Neuron (in vitro differentiated cells): ENCODE data around the gene AIG1.

Source experiments
- H2AFZ ChIP-seq: one replicate; pipeline ENCODE4 v1.6.1; 2013; ENCODE audit warnings: low read depth, mild to moderate bottlenecking, inconsistent platforms, low read length, moderate library complexity
- H3K27me3 ChIP-seq: one replicate; pipeline ENCODE4 v1.6.1; 2013; ENCODE audit warnings: low read length; ENCODE audit not compliant: insufficient read depth
- H3K36me3 ChIP-seq: one replicate; pipeline ENCODE4 v1.6.1; 2013; ENCODE audit warnings: low read length; ENCODE audit not compliant: insufficient read depth
- H3K4me1 ChIP-seq: one replicate; pipeline ENCODE4 v1.6.1; 2013; ENCODE audit warnings: low read length; ENCODE audit not compliant: insufficient read depth
- H3K4me3 ChIP-seq: 2 replicates; pipeline ENCODE4 v1.5.1; 2013; ENCODE audit warnings: mild to moderate bottlenecking, low read length, moderate library complexity
- H3K9me3 ChIP-seq: one replicate; pipeline ENCODE4 v1.6.1; 2013; ENCODE audit warnings: low read length

The AIG1 gene

GRCh38 chr6:143321491-143322086 is 260.9 kb downstream of the AIG1 start:
- no peaks in the 10 kb centered on the region for H3K27me3 ChIP-seq
- H3K4me1 ChIP-seq: no peaks in the 10 kb centered on the region
- H2AFZ ChIP-seq: no peak overlapping the region
- H3K4me3 ChIP-seq: no peak overlapping the region
- H3K9me3 ChIP-seq: no peaks in the 10 kb centered on the region
- no peaks in the 10 kb centered on the region for H3K36me3 ChIP-seq

GRCh38 chr6:143322386-143322785 is 261.7 kb downstream of the AIG1 start:
- Histone ChIP-seq H3K4me3 (no peak overlapping the region), H3K27me3 (no peaks in the 10 kb centered on the region), H3K9me3 (no peaks in the 10 kb centered on the region), H3K4me1 (no peaks in the 10 kb centered on the region), H2AFZ (no peak overlapping the region), H3K36me3 (no peaks in the 10 kb centered on the region)

GRCh38 chr6:143323729-143324470 is 263.2 kb downstream of the AIG1 start:
- no peaks in the 10 kb centered on the region for H3K4me1 ChIP-seq
- H2AFZ ChIP-seq: no peak overlapping the region
- no peaks in the 10 kb centered on the region for H3K36me3 ChIP-seq
- H3K27me3 ChIP-seq: no peaks in the 10 kb centered on the region
- no peaks in the 10 kb centered on the region for H3K9me3 ChIP-seq
- H3K4me3 ChIP-seq: no peak overlapping the region

- Histone ChIP-seq H3K36me3 (no peaks in the 10 kb centered on the region), H3K4me3 (no peak overlapping the region), H3K27me3 (no peaks in the 10 kb centered on the region), H2AFZ (no peak overlapping the region), H3K9me3 (no peaks in the 10 kb centered on the region), H3K4me1 (no peaks in the 10 kb centered on the region)
Measured at GRCh38 chr6:143325379-143326140, 264.9 kb downstream of the AIG1 start.

GRCh38 chr6:143328876-143329275 is 268.2 kb downstream of the AIG1 start:
- H3K4me1 ChIP-seq: no peaks in the 10 kb centered on the region
- no peaks in the 10 kb centered on the region for H3K27me3 ChIP-seq
- H3K36me3 ChIP-seq: no peaks in the 10 kb centered on the region
- no peak overlapping the region for H3K4me3 ChIP-seq
- no peaks in the 10 kb centered on the region for H3K9me3 ChIP-seq
- H2AFZ ChIP-seq: no peak overlapping the region

- no peaks in the 10 kb centered on the region for H3K4me1 ChIP-seq
- no peaks in the 10 kb centered on the region for H3K27me3 ChIP-seq
- H3K4me3 ChIP-seq: no peak overlapping the region
- no peaks in the 10 kb centered on the region for H3K9me3 ChIP-seq
- no peaks in the 10 kb centered on the region for H3K36me3 ChIP-seq
- no peak overlapping the region for H2AFZ ChIP-seq
Measured at GRCh38 chr6:143329323-143329722, 268.6 kb downstream of the AIG1 start.

- no peaks in the 10 kb centered on the region for H3K36me3 ChIP-seq
- H3K4me1 ChIP-seq: no peaks in the 10 kb centered on the region
- no peaks in the 10 kb centered on the region for H3K27me3 ChIP-seq
- H3K4me3 ChIP-seq: no peak overlapping the region
- no peaks in the 10 kb centered on the region for H3K9me3 ChIP-seq
- H2AFZ ChIP-seq: no peak overlapping the region
Measured at GRCh38 chr6:143331362-143331761, 270.7 kb downstream of the AIG1 start.

- Histone ChIP-seq H3K4me3 (no peak overlapping the region), H2AFZ (no peak overlapping the region)
Measured at GRCh38 chr6:143332153-143332845, 271.6 kb downstream of the AIG1 start.

GRCh38 chr6:143333081-143333480 is 272.4 kb downstream of the AIG1 start:
- H3K36me3 ChIP-seq: no peaks in the 10 kb centered on the region
- no peak overlapping the region for H3K4me3 ChIP-seq
- no peak overlapping the region for H2AFZ ChIP-seq
- H3K27me3 ChIP-seq: no peaks in the 10 kb centered on the region
- H3K9me3 ChIP-seq: no peaks in the 10 kb centered on the region
- H3K4me1 ChIP-seq: no peaks in the 10 kb centered on the region

More at GRCh38 chr6:143332153-143332845, 271.6 kb downstream of the AIG1 start:
- Histone ChIP-seq H3K36me3 (no peaks in the 10 kb centered on the region), H3K4me1 (no peaks in the 10 kb centered on the region), H3K27me3 (no peaks in the 10 kb centered on the region), H3K9me3 (no peaks in the 10 kb centered on the region)

GRCh38 chr6:143333749-143334520 is 273.2 kb downstream of the AIG1 start:
- Histone ChIP-seq H3K4me3 (no peak overlapping the region), H3K36me3 (no peaks in the 10 kb centered on the region), H3K9me3 (no peaks in the 10 kb centered on the region), H2AFZ (no peak overlapping the region), H3K27me3 (no peaks in the 10 kb centered on the region), H3K4me1 (no peaks in the 10 kb centered on the region)

GRCh38 chr6:143335865-143336264 is 275.2 kb downstream of the AIG1 start:
- Histone ChIP-seq H3K4me1 (no peaks in the 10 kb centered on the region), H3K9me3 (no peaks in the 10 kb centered on the region), H3K27me3 (no peaks in the 10 kb centered on the region), H3K4me3 (no peak overlapping the region), H3K36me3 (no peaks in the 10 kb centered on the region), H2AFZ (no peak overlapping the region)

- Histone ChIP-seq H3K36me3 (no peaks in the 10 kb centered on the region), H2AFZ (no peak overlapping the region), H3K27me3 (no peaks in the 10 kb centered on the region), H3K4me3 (no peak overlapping the region), H3K4me1 (no peaks in the 10 kb centered on the region), H3K9me3 (no peaks in the 10 kb centered on the region)
Measured at GRCh38 chr6:143336446-143337152, 275.9 kb downstream of the AIG1 start.
